Putamen (tissue), 1 donor: ENCODE data around the gene PTCH2.

Experiments used
- DNase-seq: peaks from one replicate; pipeline ENCODE4 v3.0.0-alpha.2; 2016; ENCODE audit warnings: low spot score

Gene PTCH2

GRCh38 chr1:44842862-44843655 is at the start of gene PTCH2:
TSS of gene PTCH2 (minus strand) at chr1:44843253. CDS start at chr1:44842932, 321 bp downstream.
- no peak for DNase-seq

- DNase-seq = no peak
Measured at GRCh38 chr1:44890007-44890406, 47.0 kb upstream of the PTCH2 start.

- no peak for DNase-seq
Measured at GRCh38 chr1:44885406-44885805, 42.4 kb upstream of the PTCH2 start.

GRCh38 chr1:44884746-44885145 is 41.7 kb upstream of the PTCH2 start:
- DNase-seq = peak; percentile 13

GRCh38 chr1:44881011-44881632 is 38.1 kb upstream of the PTCH2 start:
- DNase-seq = no peak

GRCh38 chr1:44874155-44874554 is 31.1 kb upstream of the PTCH2 start:
- DNase-seq = no peak

GRCh38 chr1:44870096-44870495 is 27.0 kb upstream of the PTCH2 start:
- DNase-seq = no peak

GRCh38 chr1:44867801-44868200 is 24.7 kb upstream of the PTCH2 start:
- DNase-seq = no peak

GRCh38 chr1:44862829-44863401 is 19.9 kb upstream of the PTCH2 start:
- DNase-seq = no peak

GRCh38 chr1:44860891-44861425 is 17.9 kb upstream of the PTCH2 start:
- DNase-seq = no peak

GRCh38 chr1:44860331-44860730 is 17.3 kb upstream of the PTCH2 start:
- no peak for DNase-seq

- no peak for DNase-seq
Measured at GRCh38 chr1:44857446-44857845, 14.4 kb upstream of the PTCH2 start.

- DNase-seq = no peak
Measured at GRCh38 chr1:44855742-44856141, 12.7 kb upstream of the PTCH2 start.

GRCh38 chr1:44854970-44855369 is 11.9 kb upstream of the PTCH2 start:
- no peak for DNase-seq

GRCh38 chr1:44853201-44853600 is 10.1 kb upstream of the PTCH2 start:
- no peak for DNase-seq

GRCh38 chr1:44851308-44851707 is 8.3 kb upstream of the PTCH2 start:
- no peak for DNase-seq

- no peak for DNase-seq
Measured at GRCh38 chr1:44849575-44850132, 6.6 kb upstream of the PTCH2 start.

GRCh38 chr1:44848456-44849181 is 5.6 kb upstream of the PTCH2 start:
- no peak for DNase-seq

- DNase-seq = no peak
Measured at GRCh38 chr1:44847845-44848244, 4.8 kb upstream of the PTCH2 start.

GRCh38 chr1:44846985-44847384 is 3.9 kb upstream of the PTCH2 start:
- no peak for DNase-seq

GRCh38 chr1:44842486-44842861 is 579 bp downstream of the PTCH2 start:
- no peak for DNase-seq

- no peak for DNase-seq
Measured at GRCh38 chr1:44839576-44839975, 3.5 kb downstream of the PTCH2 start.
